Psoas muscle (tissue), 8 donors: ENCODE results near the gene R3HDM2. TPM values are rescaled to one million over a fixed set of nuclear protein-coding genes. Genes with fewer than 3 reads are reported as not detected.

ENCODE experiments used
- ATAC-seq, 4 donors: fragments of 200-7000 bp; cut with Tn5 transposase; one replicate each; pipeline ENCODE4 v1.9.1; 2020; ENCODE audit warnings: moderate library complexity in 3 of 4, mild to moderate bottlenecking in 2 of 4
- DNase-seq, 2 donors: peaks; one replicate each; pipeline ENCODE4 v3.0.0-alpha.2; 2020
- H3K27ac ChIP-seq: fragments of 200-600 bp; one replicate; pipeline ENCODE4 v1.8.0; 2022
- H3K27me3 ChIP-seq, 3 donors: fragments of 200-600 bp in 1 of 3; one replicate each; pipeline versions ENCODE4 v1.6.1 to v1.8.0; 2013 to 2022; ENCODE audit warnings: low read length in 2 of 3, mild to moderate bottlenecking in 2 of 3, moderate library complexity in 1 of 3; ENCODE audit not compliant: insufficient read depth in 3 of 3
- H3K36me3 ChIP-seq, 2 donors: fragments of 200-600 bp in 1 of 2; one replicate each; pipeline versions ENCODE4 v1.6.1 to v1.8.0; 2013 to 2022; ENCODE audit warnings: low read depth in 1 of 2, mild to moderate bottlenecking in 1 of 2, moderate library complexity in 1 of 2; ENCODE audit not compliant: insufficient read depth in 1 of 2
- H3K4me1 ChIP-seq: fragments of 200-600 bp; one replicate; pipeline ENCODE4 v1.8.0; 2022
- H3K4me3 ChIP-seq: fragments of 200-600 bp; one replicate; pipeline ENCODE4 v1.8.0; 2022; ENCODE audit warnings: mild to moderate bottlenecking
- H3K9me3 ChIP-seq: fragments of 200-600 bp; one replicate; pipeline ENCODE4 v1.8.0; 2022
- WGBS, 3 donors: extraction: QIAGEN DNeasy Blood & Tissue Kit; methylation state at CpG; one replicate each; pipeline versions ENCODE4 v1.1.6 to v1.1.7; 2013; 5-methylcytosine and 5-hydroxymethylcytosine counted together
- intact Hi-C, 2 donors: fragments of 100-400 bp; cut with DNase I; formaldehyde crosslinking; loops; one replicate each; pipeline versions ENCODE4 v1.11.0 to v1.14.2; 2022
- polyA plus RNA-seq, 3 donors: library from polyadenylated mRNA; stranded (reverse); fragments of 200-250 nt; gene quantifications; one replicate each; pipeline ENCODE4 v1.2.3, GENCODE V29; 2013
- total RNA-seq, 4 donors: library from RNA; stranded (reverse); fragmentation: NEBNext Ultra II Directional in 2 of 4; extraction: Animal tissue kit (Norgen Biotek cat#: 25700) in 2 of 4; gene quantifications; one replicate each; pipeline versions ENCODE4 v1.2.1 to v1.2.4, GENCODE V29; 2021 to 2023
- TF ChIP-seq, protein P1 (sequence below): fragments of 200-600 bp; IDR thresholded peaks from one replicate; pipeline ENCODE4 v1.8.0; 2022; ENCODE audit warnings: antibody characterized with exemption
- donor health status: healthy with polysubstance abuse.
- donor health status: DM: no; HTN: no; CAD: no; lungs with moderate emphysema.
- donor health status: Bipolar disorder and iron deficiency.
- donor health status: healthy.
- donor health status: DM: yes; HTN: yes; CAD: no.
- donor health status: DM: no; HTN: no; CAD: no.
- donor health status: DM: no; HTN: no; CAD: no.
- donor health status: DM: yes; HTN: yes; CAD: no.

R3HDM2 gene
- total and polyA plus RNA-seq, 7 donors: 12.1 to 64.9 (median 41.4) TPM

DNA sequence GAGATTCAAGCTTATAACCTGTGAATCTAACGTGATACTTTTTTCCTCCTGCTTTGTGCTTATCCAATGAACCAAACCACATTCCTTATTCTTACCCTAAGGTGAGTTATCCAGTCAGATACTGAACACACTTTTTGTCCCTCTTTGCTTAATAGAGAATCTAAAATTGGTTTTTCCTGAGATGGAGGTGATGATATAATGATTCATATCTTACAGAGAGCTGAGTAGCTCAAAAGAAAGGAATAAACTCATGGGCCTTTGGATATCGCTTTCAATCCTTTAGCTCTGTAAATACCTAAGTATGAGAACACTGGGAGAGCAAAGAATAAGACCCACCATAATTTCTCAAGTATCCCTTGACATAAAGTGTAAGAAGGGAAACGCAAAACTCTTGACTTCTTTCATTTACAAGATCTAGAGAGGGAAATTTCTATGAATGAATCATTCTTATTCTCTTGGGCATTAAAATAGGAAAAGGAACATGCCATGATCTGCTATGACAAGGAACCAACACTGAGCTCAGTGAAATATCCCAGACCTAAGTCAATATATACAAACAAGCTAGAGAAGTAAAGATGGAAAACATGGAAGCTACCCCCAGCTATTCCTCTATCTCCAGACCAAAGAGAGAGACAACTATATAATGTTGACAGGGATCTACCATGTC lies 98.1 kb downstream of the R3HDM2 start:
- ATAC-seq (no peak), DNase-seq (no peak)
- intact Hi-C loops: no loop called here
- Histone ChIP-seq H3K27ac (no peak overlapping the region), H3K4me3 (no peak overlapping the region), H3K4me1 (no peaks in the 10 kb centered on the region), H3K27me3 (no peaks in the 10 kb centered on the region), H3K9me3 (no peaks in the 10 kb centered on the region), H3K36me3 (peaks cover 0 to 9% of the 10 kb centered on the region in 2 donors)
- WGBS, 3 donors: 81 to 89% (median 86%) methylated on average over 3 of the region's 3 CpGs
- TF ChIP-seq, protein P1, sequence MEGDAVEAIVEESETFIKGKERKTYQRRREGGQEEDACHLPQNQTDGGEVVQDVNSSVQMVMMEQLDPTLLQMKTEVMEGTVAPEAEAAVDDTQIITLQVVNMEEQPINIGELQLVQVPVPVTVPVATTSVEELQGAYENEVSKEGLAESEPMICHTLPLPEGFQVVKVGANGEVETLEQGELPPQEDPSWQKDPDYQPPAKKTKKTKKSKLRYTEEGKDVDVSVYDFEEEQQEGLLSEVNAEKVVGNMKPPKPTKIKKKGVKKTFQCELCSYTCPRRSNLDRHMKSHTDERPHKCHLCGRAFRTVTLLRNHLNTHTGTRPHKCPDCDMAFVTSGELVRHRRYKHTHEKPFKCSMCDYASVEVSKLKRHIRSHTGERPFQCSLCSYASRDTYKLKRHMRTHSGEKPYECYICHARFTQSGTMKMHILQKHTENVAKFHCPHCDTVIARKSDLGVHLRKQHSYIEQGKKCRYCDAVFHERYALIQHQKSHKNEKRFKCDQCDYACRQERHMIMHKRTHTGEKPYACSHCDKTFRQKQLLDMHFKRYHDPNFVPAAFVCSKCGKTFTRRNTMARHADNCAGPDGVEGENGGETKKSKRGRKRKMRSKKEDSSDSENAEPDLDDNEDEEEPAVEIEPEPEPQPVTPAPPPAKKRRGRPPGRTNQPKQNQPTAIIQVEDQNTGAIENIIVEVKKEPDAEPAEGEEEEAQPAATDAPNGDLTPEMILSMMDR: no peak

DNA sequence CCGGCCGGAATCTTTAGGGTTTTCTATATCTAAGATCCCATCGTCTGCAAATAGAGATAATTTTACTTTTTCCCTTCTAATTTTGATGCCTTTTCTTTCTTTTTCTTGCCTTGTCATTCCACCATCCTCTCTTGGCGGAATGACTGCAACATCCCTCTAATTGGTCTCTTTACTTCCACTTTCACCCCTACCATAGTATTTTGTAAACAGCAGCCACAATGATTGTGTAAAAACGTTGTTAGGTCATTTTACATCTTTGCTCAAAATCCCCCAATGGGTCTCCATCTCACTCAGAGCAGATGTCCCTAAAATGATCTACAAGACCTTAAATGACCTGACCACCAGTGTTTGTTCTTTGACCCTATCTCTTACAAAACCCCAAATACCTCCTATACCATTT lies 99.9 kb downstream of the R3HDM2 start:
- Histone ChIP-seq H3K9me3 (no peaks in the 10 kb centered on the region), H3K4me1 (no peaks in the 10 kb centered on the region), H3K36me3 (peaks cover 0 to 9% of the 10 kb centered on the region in 2 donors), H3K4me3 (no peak overlapping the region), H3K27ac (no peak overlapping the region), H3K27me3 (no peaks in the 10 kb centered on the region)
- DNase-seq (no peak), ATAC-seq (no peak)
- TF ChIP-seq, protein P1: no peak
- intact Hi-C loops: no loop called here
- WGBS, 3 donors: 92 to 95% (median 93%) methylated on average over 5 of the region's 5 CpGs

DNA sequence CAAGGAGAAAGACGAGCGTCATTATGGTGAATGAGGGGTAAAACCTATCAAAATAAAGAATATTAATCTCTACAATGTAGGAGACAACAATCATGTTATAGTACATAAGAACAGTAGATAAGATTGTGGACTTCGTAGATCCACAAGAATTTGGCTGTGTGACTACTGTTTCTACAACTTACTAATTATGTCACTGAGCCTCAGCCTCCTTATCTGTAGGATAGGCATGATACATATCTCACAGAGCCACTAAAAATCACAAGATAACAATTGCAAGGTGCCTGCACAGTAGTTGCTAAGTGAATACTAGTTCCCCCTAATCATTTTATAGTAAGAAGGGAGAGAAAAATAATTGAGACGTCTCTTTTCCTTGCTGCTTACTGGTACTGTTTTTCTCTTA lies 101.6 kb downstream of the R3HDM2 start:
- 94 to 97% (median 95%) methylated on average over 4 of the region's 4 CpGs for WGBS, 3 donors
- TF ChIP-seq, protein P1: no peak
- ATAC-seq (no peak), DNase-seq (no peak)
- no peaks in the 10 kb centered on the region for H3K27me3 ChIP-seq
- no peak overlapping the region for H3K27ac ChIP-seq
- peaks cover 0 to 9% of the 10 kb centered on the region in 2 donors for H3K36me3 ChIP-seq
- no peaks in the 10 kb centered on the region for H3K9me3 ChIP-seq
- H3K4me3 ChIP-seq: no peak overlapping the region
- H3K4me1 ChIP-seq: no peaks in the 10 kb centered on the region
- intact Hi-C loops: no loop called here

DNA sequence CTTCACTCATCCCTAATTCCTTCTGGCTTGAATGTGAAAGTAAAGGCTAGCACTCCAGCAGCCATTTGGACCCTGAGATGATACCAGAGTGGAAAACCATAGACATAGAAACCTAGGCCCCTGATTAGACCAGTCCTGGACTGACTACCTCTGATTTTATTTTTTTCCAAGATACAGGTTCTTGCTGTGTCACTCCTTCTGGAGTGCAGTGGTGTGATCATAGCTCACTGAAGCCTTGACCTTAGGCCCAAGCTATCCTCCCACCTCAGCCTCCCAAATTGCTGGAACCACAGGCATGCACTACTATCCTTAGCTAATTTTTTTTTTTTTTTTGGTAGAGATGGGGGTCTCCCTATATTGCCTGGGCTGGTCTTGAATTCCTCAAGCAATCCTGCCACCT lies 105.4 kb downstream of the R3HDM2 start:
- no peaks in the 10 kb centered on the region for H3K27me3 ChIP-seq
- ATAC-seq (no peak), DNase-seq (no peak)
- no peaks in the 10 kb centered on the region for H3K9me3 ChIP-seq
- no peaks in the 10 kb centered on the region for H3K36me3 ChIP-seq
- TF ChIP-seq, protein P1: no peak
- intact Hi-C loops: no loop called here
- H3K4me1 ChIP-seq: no peaks in the 10 kb centered on the region
- no peak overlapping the region for H3K4me3 ChIP-seq
- H3K27ac ChIP-seq: no peak overlapping the region

DNA sequence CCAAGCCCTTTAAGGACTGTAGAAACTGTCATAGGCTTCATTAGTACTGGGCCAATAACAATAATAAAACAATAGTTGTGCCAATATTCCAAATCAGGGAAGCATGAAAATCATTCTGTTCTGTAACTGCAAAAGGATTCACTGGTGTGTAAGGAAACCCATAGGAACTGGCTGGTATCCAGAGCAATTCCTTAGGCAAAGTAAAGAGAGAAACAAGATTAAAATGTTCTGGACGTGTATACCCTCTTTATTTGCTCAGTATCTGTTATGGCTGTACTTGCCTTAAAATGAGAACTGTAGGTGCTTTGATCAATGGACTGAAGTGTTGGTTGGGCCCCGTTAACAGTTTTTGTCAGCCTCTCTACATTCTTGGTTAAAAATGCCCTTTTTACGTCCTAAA lies 107.4 kb downstream of the R3HDM2 start:
- intact Hi-C loops: no loop called here
- ATAC-seq (no peak), DNase-seq (no peak)
- TF ChIP-seq, protein P1: no peak
- Histone ChIP-seq H3K36me3 (no peaks in the 10 kb centered on the region), H3K27me3 (no peaks in the 10 kb centered on the region), H3K4me3 (no peak overlapping the region), H3K4me1 (no peaks in the 10 kb centered on the region), H3K27ac (no peak overlapping the region), H3K9me3 (no peaks in the 10 kb centered on the region)
- WGBS, 3 donors: 80 to 88% (median 81%) methylated on average over 3 of the region's 3 CpGs
